Stimulated activated CD4-positive, alpha-beta T cell treated with anti-CD3 and anti-CD28 coated beads, Interleukin-15, amount 100 ng/mL, for 1 hour (primary cell): ENCODE data around the gene NADK.
A peak's percentile ranks its signal among the peaks of the same experiment; 100 is the strongest.
"Not testable (repeated sequence)": the region's sequence is repeated elsewhere in the genome, so short reads cannot be mapped to it uniquely, and the experiment has no call there.

Source experiments
- DNase-seq, 2 donors: peaks; one replicate each; pipeline ENCODE4 v3.0.0-alpha.2; 2020; ENCODE audit warnings: low read depth in 1 of 2, low spot score in 1 of 2

Gene NADK

DNA sequence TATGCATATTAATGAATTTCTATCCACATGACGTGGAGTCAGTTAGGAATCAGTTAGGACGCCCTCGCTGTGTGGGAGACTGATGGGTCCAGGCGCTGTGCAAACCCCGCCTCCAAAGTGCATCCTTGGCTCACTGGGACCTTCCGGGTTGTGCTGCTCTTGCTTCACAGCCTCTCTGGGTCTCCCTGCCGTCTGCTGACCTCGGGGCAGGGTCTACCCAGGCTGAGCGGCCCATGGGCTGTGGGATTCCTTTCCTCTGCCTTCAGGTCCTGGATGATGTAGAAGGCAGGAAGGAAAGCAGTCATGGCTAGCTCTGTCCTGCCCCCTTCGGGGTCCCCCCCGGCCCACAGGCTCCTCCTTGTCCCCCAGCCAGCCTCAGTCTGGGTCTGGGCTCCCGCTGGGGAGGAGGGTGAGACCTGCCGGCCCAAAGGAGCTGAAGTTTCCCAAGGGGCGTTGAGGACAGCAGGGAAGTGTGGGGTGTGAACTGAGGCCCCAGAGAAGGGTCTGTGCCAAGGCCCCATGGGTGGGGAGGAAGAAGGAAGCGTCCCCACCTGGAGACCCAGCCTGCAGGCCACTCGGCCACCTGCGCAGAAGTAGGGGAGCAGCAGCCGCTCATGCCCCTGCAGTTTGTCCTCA is 29.5 kb downstream of the NADK start:
- DNase-seq: no peak

DNA sequence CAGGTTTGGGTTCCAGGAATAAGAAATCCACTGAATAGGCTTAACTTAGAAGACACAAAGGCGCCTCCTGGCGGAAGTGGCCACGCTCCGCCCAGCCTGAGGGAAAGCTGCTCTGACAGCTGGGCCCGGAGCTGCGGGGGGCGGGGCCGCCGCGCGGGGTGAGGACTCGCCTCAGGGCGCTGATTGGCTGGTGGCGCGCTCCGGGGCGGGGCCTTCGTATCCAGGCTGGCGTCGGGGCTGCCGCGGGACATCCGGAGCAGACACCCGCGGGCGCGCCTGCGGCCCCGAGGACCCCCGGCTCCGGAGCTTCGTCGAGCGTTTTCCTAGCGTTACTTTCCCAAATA is 31.7 kb downstream of the NADK start:
- DNase-seq: not testable (repeated sequence)

DNA sequence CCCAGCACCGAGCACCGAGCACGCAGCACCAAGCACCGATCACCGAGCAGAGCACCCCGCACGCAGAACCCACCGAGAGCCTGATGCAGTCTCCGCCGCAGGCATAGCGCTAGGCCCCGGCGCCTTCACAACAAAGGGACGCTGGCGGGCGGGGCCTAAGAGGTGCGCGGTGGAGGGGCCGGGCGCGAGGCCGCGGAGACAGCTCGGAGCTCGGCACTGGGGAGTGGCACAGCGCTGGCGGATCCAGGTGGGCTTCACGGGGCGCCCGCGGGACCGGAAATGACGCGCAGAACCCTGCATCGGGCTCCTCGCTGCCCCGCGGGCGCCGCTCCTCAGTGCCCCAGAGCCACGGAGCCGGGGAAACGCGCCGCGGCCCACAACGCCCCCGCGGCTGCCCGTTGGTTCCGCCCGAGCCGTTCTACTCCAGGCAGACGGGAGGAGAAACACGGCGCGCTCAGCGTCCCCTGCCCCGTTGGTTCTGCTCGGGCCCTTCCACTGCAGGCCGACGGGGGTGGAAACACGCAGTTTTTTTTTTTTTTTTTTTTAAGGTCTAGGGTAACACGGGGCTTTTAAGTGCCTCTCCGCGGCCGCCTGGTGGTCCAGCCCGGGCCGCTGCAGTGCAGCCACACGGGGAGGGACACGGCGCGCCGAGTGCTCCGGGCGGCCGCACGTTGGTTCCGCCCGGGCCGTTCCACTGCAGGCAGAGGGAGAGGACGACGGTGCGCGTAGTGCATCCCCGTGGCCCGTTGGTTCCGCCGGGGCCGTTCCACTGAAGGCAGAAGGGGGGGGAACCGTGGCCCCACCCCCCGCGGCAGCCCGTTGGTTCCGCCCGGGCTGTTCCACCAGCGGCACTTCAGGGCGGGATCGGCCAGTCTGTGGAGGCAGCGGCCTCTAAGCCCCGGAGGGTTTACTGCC is 32.4 kb downstream of the NADK start:
- DNase-seq: peak; percentile 91 to 98

DNA sequence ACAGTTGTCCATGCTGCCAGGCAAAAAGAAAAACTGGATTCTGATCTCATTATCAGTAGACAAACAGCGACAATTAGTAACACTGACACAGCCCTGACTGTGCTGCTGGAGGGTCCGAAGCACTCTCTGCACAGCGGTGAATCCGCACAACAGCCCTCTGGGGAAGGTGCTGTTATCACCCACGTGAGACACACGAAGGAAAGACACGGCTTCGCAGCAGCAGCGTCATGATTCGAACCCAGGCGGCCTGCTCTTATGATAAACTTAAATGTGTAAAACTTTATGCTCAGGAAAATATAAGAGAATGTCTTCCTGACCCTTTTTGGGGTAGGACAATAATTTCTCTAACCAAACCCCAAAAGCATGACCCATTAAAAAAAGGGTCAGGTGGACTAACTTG is 35.7 kb downstream of the NADK start:
- not testable (repeated sequence) for DNase-seq

DNA sequence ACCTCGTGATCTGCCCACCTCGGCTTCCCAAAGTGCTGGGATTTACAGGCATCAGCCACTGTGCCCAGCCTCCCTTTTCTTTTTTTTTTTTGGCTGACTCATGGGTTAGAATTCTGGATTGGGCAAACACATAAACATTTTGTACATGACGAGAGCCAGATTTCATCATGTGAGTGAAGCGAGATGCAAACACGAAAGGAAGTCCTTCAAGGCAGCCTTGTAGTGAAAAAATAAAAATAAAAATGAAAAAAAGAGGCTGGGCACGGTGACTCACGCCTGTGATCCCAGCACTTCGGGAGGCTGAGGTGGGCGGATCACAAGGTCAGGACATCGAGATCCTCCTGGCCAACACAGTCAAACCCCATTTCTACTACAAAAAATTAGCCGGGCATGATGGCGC is 37.3 kb downstream of the NADK start:
- DNase-seq: not testable (repeated sequence)

DNA sequence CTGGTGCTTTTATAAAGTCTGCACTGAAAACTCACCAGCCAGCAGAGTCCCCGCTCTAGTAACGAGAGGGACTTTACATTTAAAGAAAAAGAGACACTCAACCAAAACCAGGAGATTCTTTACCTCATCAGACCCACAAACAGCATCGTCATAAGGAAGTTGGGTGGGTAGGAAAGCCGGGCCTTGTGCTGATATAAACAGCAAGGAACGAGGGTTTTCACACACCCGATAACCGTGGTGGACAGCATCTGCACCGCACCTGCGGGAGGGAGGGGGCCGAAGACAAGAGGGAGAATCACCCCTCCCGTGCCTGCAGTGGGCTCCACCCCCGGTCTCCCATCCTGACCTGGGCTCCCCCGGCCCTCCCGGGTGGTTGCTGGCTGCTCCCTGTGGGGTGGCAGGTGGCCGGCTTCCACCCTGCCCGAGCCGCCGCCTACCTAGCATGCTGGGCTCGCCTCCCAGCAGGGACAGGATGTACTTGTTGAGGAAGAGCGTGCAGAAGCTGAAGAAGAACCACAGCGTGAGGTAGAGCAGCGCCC is 39.4 kb downstream of the NADK start:
- DNase-seq: not testable (repeated sequence)

DNA sequence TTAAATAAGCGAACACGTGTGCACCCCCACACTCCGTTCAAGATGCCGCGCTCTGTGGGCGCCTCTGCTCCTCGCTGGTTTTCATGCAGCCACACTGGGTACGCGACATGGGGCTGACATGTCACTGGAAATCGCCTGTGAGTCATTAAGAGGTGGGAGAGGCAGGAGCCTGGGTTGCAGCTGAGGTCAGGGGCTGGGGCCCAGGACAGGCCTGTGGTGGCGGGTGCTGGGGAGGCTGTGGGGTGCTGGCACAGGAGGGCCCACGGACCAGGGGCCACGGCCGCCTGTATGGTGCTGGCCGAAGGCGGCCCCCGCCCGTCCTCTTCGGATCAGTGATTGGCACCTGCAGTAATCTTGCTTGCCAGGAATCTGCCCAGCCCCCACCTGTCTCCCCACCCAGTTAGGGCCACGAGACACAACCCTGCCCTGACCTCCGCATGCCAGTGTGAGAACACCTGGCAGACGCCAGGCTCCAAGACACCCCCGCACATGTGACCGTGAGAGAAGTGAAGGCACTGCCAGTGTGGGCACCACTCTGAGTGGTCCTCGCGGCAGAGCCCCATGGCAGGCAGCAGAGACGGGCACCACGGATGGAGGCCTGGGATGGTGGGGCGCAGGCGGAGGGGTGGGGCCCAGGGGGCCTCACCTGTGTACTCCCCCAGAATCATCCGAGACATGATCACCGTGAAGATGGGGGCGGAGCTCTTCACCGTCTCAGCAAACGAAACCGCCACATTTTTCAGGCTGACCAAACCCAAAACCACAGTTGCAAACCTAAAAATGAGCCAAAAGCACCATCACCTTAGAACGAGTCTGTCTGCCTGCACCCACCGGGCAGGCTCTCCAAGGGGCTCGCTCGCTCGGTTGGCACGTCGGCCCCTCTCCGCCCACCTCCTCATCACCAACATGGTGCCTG is 40.3 kb downstream of the NADK start:
- DNase-seq: not testable (repeated sequence)

DNA sequence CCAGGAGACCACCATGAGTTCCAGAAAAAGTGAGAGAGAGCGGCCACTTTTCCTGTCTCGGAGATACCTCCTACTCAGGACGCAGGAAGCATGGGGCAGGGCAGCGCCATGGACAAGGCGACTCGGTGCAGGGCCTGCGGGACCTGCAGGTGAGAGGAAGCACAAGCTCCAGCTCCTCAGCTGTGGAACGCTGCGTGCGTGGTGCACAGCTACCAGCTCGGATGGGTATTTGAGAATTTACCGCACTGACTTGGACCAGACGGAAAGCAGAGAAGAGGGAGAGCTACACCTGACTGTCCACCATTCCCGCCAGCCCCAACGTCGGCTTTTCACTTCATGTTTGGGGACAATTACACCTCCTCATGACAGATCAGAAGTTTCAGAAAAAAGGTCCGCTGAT is 45.9 kb downstream of the NADK start:
- DNase-seq: no peak

DNA sequence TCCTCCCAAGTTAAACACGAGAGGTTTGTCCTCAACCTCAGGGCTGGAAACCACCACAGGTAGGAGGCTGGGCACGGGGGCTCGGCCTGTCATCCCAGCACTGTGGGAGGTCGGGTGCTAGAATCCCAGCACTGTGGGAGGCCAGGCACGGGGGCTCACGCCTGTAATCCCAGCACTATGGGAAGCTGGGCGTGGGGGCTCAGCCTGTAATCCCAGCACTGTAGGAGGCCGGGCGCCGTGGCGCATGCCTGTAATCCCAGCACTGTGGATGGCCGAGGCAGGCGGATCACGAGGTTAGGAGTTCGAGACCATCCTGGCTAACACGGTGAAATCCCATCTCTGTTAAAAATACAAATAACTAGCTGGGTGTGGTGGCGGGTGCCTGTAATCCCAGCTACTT is 47.4 kb downstream of the NADK start:
- DNase-seq: no peak

DNA sequence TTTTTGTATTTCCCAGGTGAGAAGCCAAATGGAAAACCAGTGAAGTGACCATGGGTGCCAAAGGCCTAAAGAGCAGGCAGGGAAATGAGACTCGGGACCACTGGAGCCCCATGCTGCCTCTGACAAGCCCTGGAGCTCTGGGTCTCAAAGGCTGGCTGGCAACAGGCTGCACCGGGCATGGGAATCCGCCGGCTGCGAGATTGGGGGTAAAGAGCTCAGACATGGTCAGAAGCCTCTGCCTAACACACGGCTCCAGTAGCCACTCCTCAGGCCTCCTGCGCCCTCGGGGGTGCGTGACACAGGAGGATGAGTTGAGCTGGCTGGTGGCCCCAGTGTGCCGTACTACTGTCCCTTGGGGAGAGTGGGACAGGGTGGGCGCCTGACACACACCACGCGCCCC is 48.0 kb downstream of the NADK start:
- not testable (repeated sequence) for DNase-seq

DNA sequence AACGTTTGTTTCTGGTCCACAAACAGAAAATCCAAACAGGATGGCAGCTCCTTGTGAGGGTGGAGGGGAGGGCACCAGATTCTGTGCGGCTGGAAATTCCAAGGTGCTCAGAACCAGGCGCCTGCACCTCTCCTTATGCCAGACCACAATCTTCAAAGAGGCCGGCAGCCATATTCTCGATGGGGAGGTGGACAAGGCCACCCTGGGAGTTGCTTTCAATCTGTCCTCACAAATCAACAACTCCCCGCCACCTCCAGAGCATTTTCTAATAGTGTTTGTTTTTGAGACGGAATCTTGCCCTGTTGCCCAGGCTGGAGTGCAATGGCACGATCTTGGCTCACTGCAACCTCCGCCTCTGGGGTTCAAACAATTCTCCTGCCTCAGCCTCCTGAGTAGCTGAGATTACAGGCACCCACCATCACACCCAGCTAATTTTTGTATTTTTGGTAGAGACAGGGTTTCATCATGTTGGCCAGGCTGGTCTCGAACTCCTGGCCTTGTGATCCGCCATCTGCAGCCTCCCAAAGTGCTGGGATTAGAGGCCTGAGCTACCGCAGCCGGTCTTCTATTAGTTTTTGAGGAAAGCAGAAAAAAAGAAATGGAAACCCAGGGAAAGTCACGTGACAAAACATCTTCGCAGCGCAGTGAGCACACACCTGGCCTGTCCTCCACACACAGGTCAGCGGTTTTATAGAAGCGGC is 49.0 kb downstream of the NADK start:
- not testable (repeated sequence) for DNase-seq

DNA sequence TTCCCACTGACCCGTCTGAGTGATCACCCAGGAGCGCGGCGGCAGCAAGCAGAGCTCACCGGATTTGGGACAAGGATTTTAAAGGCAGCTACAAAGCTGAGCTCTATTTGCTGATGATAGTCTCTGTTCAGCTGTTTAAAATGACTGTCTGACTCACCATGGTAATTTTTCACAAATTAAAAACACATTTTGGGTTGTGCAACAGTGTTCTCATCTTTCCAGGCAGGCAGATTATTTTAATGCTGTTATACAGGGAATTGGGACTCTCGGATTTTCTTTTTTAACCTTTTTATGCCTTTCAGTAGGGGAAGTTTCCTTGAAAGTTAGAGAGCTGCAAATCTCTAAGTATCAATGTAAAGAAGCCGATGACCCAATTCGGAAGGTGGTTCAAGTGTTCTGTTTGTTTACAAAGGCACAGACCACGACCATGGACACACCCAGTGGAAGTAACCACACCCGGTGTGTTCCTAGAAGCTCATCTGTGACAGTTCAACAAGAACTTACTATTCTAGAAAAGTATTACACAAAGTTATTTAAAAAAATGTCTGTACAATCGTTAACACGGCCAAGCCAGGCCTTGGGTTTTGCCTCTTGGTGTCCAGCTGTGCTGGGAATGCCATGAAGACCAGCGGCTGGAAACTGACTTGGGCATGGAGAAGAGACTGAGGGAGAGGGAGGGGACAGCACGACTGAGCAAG is 49.8 kb downstream of the NADK start:
- not testable (repeated sequence) for DNase-seq

DNA sequence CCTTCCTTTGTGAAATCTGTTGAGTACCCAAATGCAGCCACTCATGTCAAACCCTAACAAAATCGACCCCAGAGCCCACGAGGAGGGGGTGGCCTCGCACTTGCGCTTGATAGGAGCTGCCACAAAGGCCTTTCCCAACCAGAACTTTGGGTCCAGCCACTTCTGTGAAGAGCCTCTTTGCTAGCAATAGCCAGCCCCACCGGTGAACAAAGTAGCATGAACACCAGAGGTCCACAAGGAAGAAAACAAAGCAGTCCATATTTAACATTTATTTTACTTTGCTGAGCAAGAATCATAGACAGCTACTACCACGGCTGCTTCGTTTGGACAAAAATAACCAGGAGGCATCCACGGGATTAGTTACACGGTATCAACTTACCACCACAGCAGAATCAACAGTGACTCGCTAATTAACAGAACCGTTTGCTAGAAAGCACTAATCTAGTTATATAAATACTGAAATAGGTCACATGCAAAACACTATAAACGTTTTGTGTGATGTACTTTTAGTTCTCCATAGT is 51.1 kb downstream of the NADK start:
- DNase-seq: not testable (repeated sequence)

DNA sequence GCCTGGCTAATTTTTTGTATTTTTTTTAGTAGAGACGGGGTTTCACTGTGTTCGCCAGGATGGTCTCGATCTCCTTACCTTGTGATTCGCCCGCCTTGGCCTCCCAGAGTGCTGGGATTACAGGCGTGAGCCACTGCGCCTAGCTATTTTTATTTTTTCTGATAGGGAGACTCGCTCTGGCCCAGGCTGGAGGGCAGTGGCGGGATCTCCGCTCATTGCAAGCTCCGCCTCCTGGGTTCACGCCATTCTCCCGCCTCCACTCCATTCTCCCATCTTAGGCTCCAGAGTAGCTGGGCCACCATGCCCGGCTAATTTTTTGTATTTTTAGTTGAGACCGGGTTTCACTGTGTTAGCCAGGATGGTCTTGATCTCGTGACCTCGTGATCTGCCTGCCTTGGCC is 52.2 kb downstream of the NADK start:
- DNase-seq: not testable (repeated sequence)

DNA sequence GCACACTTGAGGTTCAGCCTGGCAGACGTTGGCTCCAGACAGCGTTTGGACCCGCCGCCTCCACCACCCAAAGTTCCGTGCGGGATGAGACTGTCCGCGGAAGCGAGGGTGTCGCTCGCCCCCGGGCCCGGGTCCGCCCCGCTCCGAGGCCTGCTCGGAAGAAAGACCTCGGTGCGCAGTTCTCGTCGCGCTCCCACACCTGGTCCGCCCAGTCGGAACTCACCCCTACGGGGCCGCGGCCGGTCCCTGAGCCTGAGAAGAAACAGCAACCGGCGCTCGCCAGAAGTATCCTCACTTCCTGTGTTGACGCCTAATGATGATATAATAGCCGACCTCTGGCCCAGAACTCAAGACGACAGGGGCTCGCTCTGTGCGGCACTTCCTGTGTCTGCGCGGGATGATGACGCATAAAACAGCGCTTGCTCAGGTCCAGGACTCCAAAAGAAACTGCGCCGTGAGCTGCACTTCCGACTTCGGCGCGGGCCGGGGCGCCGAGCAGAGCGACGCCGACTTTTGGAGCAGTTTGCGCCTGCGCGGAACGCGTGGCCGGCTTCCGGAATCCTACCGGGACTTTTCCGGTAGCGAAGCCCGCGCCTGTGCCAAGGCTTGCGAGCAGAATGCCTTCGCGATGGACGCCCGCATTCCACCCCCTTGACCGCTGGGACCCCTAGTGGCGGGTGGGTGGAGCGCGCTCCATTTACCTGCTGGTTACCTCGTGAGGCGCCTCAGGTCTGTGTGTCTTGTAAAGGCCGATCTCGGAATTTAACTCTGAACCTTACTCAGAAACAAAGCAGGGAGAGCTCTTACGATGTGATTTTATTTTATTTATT is 54.0 kb downstream of the NADK start, which contains the start of gene CDK11A:
TSS of gene CDK11A (minus strand) at position 323 of the 830 bp plus-strand sequence. CDS start 1,539 bp downstream, outside the sequence.
- DNase-seq: peak; percentile 81 to 96

DNA sequence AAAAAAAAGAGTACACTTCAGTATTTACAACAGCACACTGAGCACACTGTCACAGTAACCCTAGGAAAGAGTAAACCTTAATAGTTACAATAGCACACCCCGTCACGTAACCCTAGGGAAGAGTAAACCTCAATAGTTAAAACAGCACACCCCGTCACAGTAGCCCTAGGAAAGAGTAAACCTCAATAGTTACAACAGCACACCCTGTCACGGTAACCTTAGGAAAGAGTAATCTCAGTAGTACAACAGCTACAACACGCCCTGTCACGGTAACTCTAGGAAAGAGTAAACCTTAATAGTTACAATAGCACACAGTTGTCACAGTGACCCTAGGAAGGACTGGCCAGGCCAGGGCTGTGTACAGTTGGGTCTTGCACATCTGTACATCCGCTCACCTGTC is 57.1 kb downstream of the NADK start:
- no peak for DNase-seq

DNA sequence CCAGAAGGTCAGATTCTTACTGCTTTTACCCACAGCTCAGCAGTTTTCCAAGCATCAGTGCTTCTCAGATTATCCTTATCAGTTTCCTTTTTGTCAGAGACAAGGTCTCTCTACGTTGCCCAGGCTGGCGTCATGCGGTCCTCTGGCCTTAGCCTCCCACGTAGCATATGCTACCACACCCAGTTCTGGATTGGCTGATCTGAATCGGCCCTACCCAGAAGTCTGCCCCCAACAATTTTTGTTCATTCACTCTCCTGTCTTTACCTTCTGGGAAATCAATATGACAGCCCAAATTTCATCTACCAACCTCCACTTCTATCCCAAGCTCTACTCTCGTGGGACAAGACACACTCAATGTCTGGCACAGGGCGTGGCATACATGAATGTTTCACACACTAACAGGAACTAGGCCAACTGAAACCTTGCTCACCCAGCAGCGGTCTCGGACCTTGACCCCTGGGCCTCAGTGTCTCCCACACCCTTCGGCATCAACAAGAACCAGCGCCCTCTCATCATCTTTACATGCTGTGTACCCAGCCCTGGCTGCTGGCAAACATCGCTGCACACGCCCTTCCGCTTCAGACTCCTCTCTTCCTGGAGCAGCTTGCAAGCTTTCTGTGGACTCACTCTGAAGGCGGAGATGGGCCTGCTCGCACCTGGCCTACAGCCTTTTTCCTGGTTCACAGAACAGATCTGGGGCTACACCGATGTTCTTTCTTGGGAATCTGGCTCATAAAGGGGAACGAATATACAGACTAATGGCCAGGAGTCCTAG is 63.0 kb downstream of the NADK start:
- DNase-seq: not testable (repeated sequence)

DNA sequence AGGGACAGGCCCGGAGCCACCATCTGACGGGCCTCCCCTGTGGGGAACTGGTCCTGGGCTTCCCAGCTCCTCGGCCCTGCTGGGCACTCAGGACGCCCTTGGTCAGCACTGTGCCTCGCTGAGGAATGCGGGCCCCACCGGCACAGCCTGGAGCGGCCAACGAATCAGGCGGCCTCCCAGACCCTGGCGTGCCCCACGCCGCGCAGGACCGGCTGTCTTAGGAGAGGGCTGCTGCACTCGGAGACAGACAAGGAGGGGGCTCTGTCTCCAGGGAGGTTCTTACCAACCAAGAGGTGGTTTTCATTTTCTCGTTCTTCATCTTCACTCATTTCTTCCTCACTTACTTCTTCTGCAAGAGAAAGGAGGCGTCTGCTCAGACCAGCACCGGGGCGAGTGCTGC is 70.4 kb downstream of the NADK start:
- not testable (repeated sequence) for DNase-seq
